H1 (cell line): ENCODE results near the gene UBC. TPM values are rescaled to one million over a fixed set of nuclear protein-coding genes. Genes with fewer than 3 reads are reported as not detected.

Experiments used
- CTCF ChIA-PET: fragments of 300-600 bp; sonication (Branson Sonifier 250); formaldehyde crosslinking; loops from one replicate; lab custom pipeline; 2021; ENCODE audit not compliant: partially characterized antibody; lab: Charles Lee
- POLR2A ChIA-PET: fragments of 300-600 bp; sonication (Branson Sonifier 250); formaldehyde crosslinking; loops from one replicate; lab custom pipeline; 2021; ENCODE audit warnings: inconsistent platforms; ENCODE audit not compliant: partially characterized antibody; lab: Charles Lee
- DNase-seq, 2 experiments: peaks; one replicate each; pipeline versions ENCODE4 v3.0.0 to v3.0.0-alpha.2; 2010 to 2022; ENCODE audit warnings: low spot score in 2 of 2, low read depth in 1 of 2, mixed read lengths in 1 of 2
- FAIRE-seq: peaks from 2 replicates; lab custom pipeline; 2011; peaks lifted over from hg19 to GRCh38; lab: Jason Lieb, UNC
- H2AFZ ChIP-seq: 2 replicates; pipeline ENCODE4 v1.8.1; 2012; ENCODE audit warnings: low read length, inconsistent platforms
- H2AK5ac ChIP-seq: 2 replicates; pipeline ENCODE4 v1.6.1; 2013; ENCODE audit warnings: low read depth, low read length
- H2BK120ac ChIP-seq: replicated peaks from 2 replicates; pipeline ENCODE3; 2013; ENCODE audit warnings: low read depth, low read length, inconsistent platforms
- H2BK12ac ChIP-seq: 2 replicates; pipeline ENCODE4 v1.6.1; 2013; ENCODE audit warnings: low read depth, low read length
- H2BK15ac ChIP-seq: 2 replicates; pipeline ENCODE4 v1.6.1; 2013; ENCODE audit warnings: low read length
- H2BK20ac ChIP-seq: 2 replicates; pipeline ENCODE4 v1.6.1; 2013; ENCODE audit warnings: low read length
- H2BK5ac ChIP-seq: 2 replicates; pipeline ENCODE4 v1.6.1; 2013; ENCODE audit warnings: low read depth, low read length
- H3K14ac ChIP-seq: 2 replicates; pipeline ENCODE4 v1.6.1; 2013; ENCODE audit warnings: inconsistent platforms; ENCODE audit not compliant: insufficient read length
- H3K18ac ChIP-seq: 2 replicates; pipeline ENCODE4 v1.6.1; 2013; ENCODE audit warnings: low read length; ENCODE audit errors: extremely low read depth
- H3K23ac ChIP-seq: 2 replicates; pipeline ENCODE4 v1.6.1; 2013; ENCODE audit warnings: inconsistent platforms; ENCODE audit not compliant: insufficient read length
- H3K23me2 ChIP-seq: 2 replicates; pipeline ENCODE4 v1.6.1; 2013; ENCODE audit warnings: low read depth, low read length
- H3K27ac ChIP-seq: 2 replicates; pipeline ENCODE4 v1.6.1; 2011; ENCODE audit warnings: low read depth, low read length, inconsistent platforms
- H3K27me3 ChIP-seq, 4 experiments: replicated peaks in 1 of 4; 1 replicate in 1 of 4; 2 replicates in 3 of 4; pipeline versions ENCODE4 v1.6.1 to v1.8.1; 2011 to 2013; ENCODE audit warnings: low read length in 3 of 4, mild to moderate bottlenecking in 3 of 4, inconsistent platforms in 2 of 4, mixed read lengths in 2 of 4, moderate library complexity in 1 of 4; ENCODE audit not compliant: control insufficient read depth in 3 of 4, insufficient read depth in 3 of 4; ENCODE audit errors: extremely low read depth in 1 of 4
- H3K36me3 ChIP-seq, 4 experiments: 2 replicates each; pipeline versions ENCODE4 v1.6.1 to v1.8.1; 2011 to 2013; ENCODE audit warnings: mild to moderate bottlenecking in 4 of 4, low read length in 3 of 4, moderate library complexity in 2 of 4, control low read depth in 1 of 4, inconsistent platforms in 1 of 4; ENCODE audit not compliant: insufficient read depth in 4 of 4, control insufficient read depth in 2 of 4
- H3K4ac ChIP-seq: replicated peaks from 2 replicates; pipeline ENCODE3; 2013; ENCODE audit warnings: low read length, low read depth, mixed read lengths, inconsistent platforms; ENCODE audit not compliant: insufficient read length
- H3K4me1 ChIP-seq, 4 experiments: replicated peaks in 1 of 4; 1 replicate in 1 of 4; 2 replicates in 3 of 4; pipeline versions ENCODE4 v1.6.1 to v1.8.1; 2011 to 2013; ENCODE audit warnings: low read length in 3 of 4, inconsistent platforms in 2 of 4, mixed read lengths in 1 of 4; ENCODE audit not compliant: insufficient read depth in 4 of 4, control insufficient read depth in 3 of 4
- H3K4me2 ChIP-seq, 2 experiments: 2 replicates each; pipeline versions ENCODE4 v1.6.1 to v1.8.1; 2011 to 2013; ENCODE audit warnings: low read depth in 2 of 2, low read length in 2 of 2, control low read depth in 1 of 2, inconsistent platforms in 1 of 2, mild to moderate bottlenecking in 1 of 2; ENCODE audit not compliant: insufficient read depth in 1 of 2
- H3K4me3 ChIP-seq, 4 experiments: fragments of 200-600, 300-600 bp in 1 of 4; sonication (generic), shearing (Covaris generic), sonication (Bioruptor Twin) in 1 of 4; 2 replicates each; pipeline versions ENCODE4 v1.5.1 to v1.8.1; 2011 to 2016; ENCODE audit warnings: low read length in 4 of 4, low read depth in 3 of 4, control low read depth in 2 of 4, inconsistent platforms in 2 of 4, mild to moderate bottlenecking in 2 of 4, mixed read lengths in 1 of 4, moderate library complexity in 1 of 4; ENCODE audit not compliant: insufficient read depth in 2 of 4; ENCODE audit errors: extremely low read depth in 1 of 4
- H3K56ac ChIP-seq: replicated peaks from 2 replicates; pipeline ENCODE3; 2013; ENCODE audit warnings: low read depth, mild to moderate bottlenecking, mixed read lengths, low read length, inconsistent platforms; ENCODE audit not compliant: insufficient read length
- H3K79me1 ChIP-seq: 2 replicates; pipeline ENCODE4 v1.6.1; 2013; ENCODE audit warnings: low read depth, low read length, control low read depth
- H3K79me2 ChIP-seq, 2 experiments: 2 replicates each; pipeline versions ENCODE4 v1.6.1 to v1.8.1; 2012 to 2013; ENCODE audit warnings: low read length in 2 of 2, mild to moderate bottlenecking in 2 of 2, inconsistent platforms in 1 of 2; ENCODE audit not compliant: insufficient read depth in 2 of 2, control insufficient read depth in 1 of 2
- H3K9ac ChIP-seq, 4 experiments: replicated peaks in 1 of 4; 1 replicate in 1 of 4; 2 replicates in 3 of 4; pipeline versions ENCODE4 v1.6.1 to v1.8.1; 2011 to 2013; ENCODE audit warnings: low read depth in 3 of 4, low read length in 3 of 4, control low read depth in 2 of 4, mild to moderate bottlenecking in 2 of 4, moderate library complexity in 2 of 4, inconsistent platforms in 1 of 4; ENCODE audit errors: extremely low read depth in 1 of 4
- H3K9me3 ChIP-seq, 2 experiments: 2 replicates each; pipeline versions ENCODE4 v1.6.1 to v1.8.1; 2012 to 2013; ENCODE audit warnings: mild to moderate bottlenecking in 2 of 2, moderate library complexity in 2 of 2, control low read depth in 1 of 2, inconsistent platforms in 1 of 2, low read depth in 1 of 2, low read length in 1 of 2, mixed read lengths in 1 of 2; ENCODE audit not compliant: insufficient read depth in 2 of 2
- H4K20me1 ChIP-seq, 2 experiments: replicated peaks in 1 of 2; 2 replicates each; pipeline versions ENCODE3 to v1.8.1; 2011 to 2013; ENCODE audit warnings: inconsistent platforms in 2 of 2, low read length in 2 of 2, mild to moderate bottlenecking in 1 of 2; ENCODE audit not compliant: insufficient read depth in 2 of 2, control insufficient read depth in 1 of 2
- H4K5ac ChIP-seq: 2 replicates; pipeline ENCODE4 v1.6.1; 2013; ENCODE audit warnings: low read length, low read depth, mixed read lengths, inconsistent platforms; ENCODE audit not compliant: insufficient read length
- H4K8ac ChIP-seq: 2 replicates; pipeline ENCODE4 v1.8.0; 2013; ENCODE audit warnings: mild to moderate bottlenecking, moderate library complexity, low read length, inconsistent platforms; ENCODE audit not compliant: insufficient read depth; ENCODE audit errors: extremely low read depth
- H4K91ac ChIP-seq: replicated peaks from 2 replicates; pipeline ENCODE3; 2013; ENCODE audit warnings: low read length, mixed read lengths, inconsistent platforms; ENCODE audit not compliant: insufficient read length
- CHD2 ChIP-seq: IDR thresholded peaks from 2 replicates; pipeline ENCODE4 v1.6.1; 2012; ENCODE audit warnings: low read length, improper control_type of control experiment
- EZH2 ChIP-seq: fragments of 200-600 bp; sonication (generic); IDR thresholded peaks from 2 replicates; pipeline ENCODE4 v1.7.1; 2012; ENCODE audit warnings: low read depth, mild to moderate bottlenecking, moderate library complexity, low read length, inconsistent platforms; ENCODE audit not compliant: severe bottlenecking
- HDAC6 ChIP-seq: IDR thresholded peaks from one replicate; pipeline ENCODE4 v1.7.1; 2012; ENCODE audit warnings: low read depth, mild to moderate bottlenecking, inconsistent platforms, low read length, moderate library complexity
- JUN ChIP-seq: IDR thresholded peaks from 2 replicates; pipeline ENCODE4 v1.6.1; 2011; ENCODE audit warnings: low read depth, mild to moderate bottlenecking, improper control_type of control experiment, low read length
- SUZ12 ChIP-seq: fragments of 200-600 bp; sonication (generic); IDR thresholded peaks from 2 replicates; pipeline ENCODE4 v1.6.1; 2012; ENCODE audit warnings: mild to moderate bottlenecking, inconsistent platforms, low read length, moderate library complexity, mixed read lengths
- WGBS, 2 experiments: shearing (Covaris generic) in 1 of 2; methylation state at CpG; one replicate each; pipeline versions ENCODE4 v1.1.6 to v1.1.7; 2013 to 2015; ENCODE audit warnings: low lambda C conversion rate in 2 of 2, mixed read lengths in 2 of 2, inconsistent platforms in 1 of 2, low coverage in 1 of 2, missing lambda C conversion rate in 1 of 2; ENCODE audit not compliant: insufficient replicate concordance in 2 of 2, insufficient coverage in 1 of 2, insufficient read length in 1 of 2; ENCODE audit errors: extremely low coverage in 1 of 2, missing lambda C conversion rate in 1 of 2; 5-methylcytosine and 5-hydroxymethylcytosine counted together
- polyA plus RNA-seq, 7 experiments: library from polyadenylated mRNA; depleted of rRNA in 3 of 7; stranded (reverse) in 5 of 7; unstranded in 2 of 7; fragments of >200 nt in 5 of 7; fragments of 200-250 nt in 2 of 7; gene quantifications; 1 replicate in 5 of 7; 2 replicates in 1 of 7; 4 replicates in 1 of 7; pipeline versions ENCODE4 v1.2.1 to v1.2.3, GENCODE V29; 2011 to 2013; ENCODE audit warnings: missing spikeins in 2 of 7, mixed read lengths in 2 of 7
- total RNA-seq: library from RNA; stranded (reverse); fragmentation: NEBNext Ultra II Directional; extraction: Animal tissue kit (Norgen Biotek cat#: 25700); gene quantifications from 2 replicates; pipeline ENCODE4 v1.2.1, GENCODE V29; 2021

The UBC gene
- total and polyA plus RNA-seq, 2 of the 8 experiments (the other 6 are each of a cell fraction or from before 2014, with no cell fraction given): 559 to 749 TPM

DNA sequence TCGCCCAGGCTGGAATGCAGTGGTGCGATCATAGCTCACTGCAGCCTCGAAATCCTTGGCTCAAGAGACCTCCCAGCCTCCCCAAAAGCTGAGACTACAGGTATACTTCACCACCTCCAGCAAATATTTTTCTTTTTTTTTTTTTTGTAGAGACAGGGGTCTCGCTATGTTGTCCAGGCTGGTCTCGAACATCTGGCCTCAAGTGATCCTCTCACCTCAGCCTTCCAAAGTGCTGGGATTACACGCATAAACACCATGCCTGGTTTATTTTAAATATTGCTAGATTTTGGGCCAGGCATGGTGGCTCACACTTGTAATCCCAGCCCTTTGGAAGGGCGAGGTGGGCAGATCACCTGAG is 26.7 kb upstream of the UBC start:
- DNase-seq (no peak), FAIRE-seq (no peak)
- H3K18ac ChIP-seq: no peak overlapping the region
- H3K14ac ChIP-seq: no peak overlapping the region
- peak overlapping the region; percentile 74 to 94 for H3K4me2 ChIP-seq
- CTCF ChIA-PET: interaction anchor here (0.6 to 13.3 kb wide), 11 partner anchors 9 to 379 kb away, joined by 3 to 141 read pairs (median 6); partner anchors contain the start of gene AACS
- H3K4me3 ChIP-seq: peak overlapping the region in 3 of 4 experiments; percentile 7 to 83 (median 80); a peak in 4 of 8 replicates
- peaks cover 4% of the 10 kb centered on the region; the same call in 1 of the 2 replicates for H3K23me2 ChIP-seq
- no peak overlapping the region for H2BK120ac ChIP-seq
- no peak overlapping the region for H4K5ac ChIP-seq
- H3K56ac ChIP-seq: no peak overlapping the region
- POLR2A ChIA-PET: interaction anchor here (2.0 to 12.1 kb wide), 4 partner anchors 11 to 30 kb away, joined by 6 to 250 read pairs (median 16); partner anchors contain the start of gene UBC
- no peaks in the 10 kb centered on the region for H3K79me2 ChIP-seq
- no peak overlapping the region for H2AFZ ChIP-seq
- H3K27ac ChIP-seq: no peak overlapping the region
- no peaks in the 10 kb centered on the region; the same call in 1 of the 2 replicates for H3K79me1 ChIP-seq
- H2BK12ac ChIP-seq: no peak overlapping the region
- no peaks in the 10 kb centered on the region for H3K27me3 ChIP-seq
- no peak overlapping the region for H2AK5ac ChIP-seq
- peak overlapping the region; percentile 57; the same call in 1 of the 2 replicates for H2BK5ac ChIP-seq
- H4K8ac ChIP-seq: no peak overlapping the region
- peak overlapping the region; percentile 1; the same call in 1 of the 2 replicates for H2BK20ac ChIP-seq
- H2BK15ac ChIP-seq: no peak overlapping the region
- H3K9ac ChIP-seq: no peak overlapping the region
- H3K36me3 ChIP-seq: peaks cover 0 to 3% (median 0%) of the 10 kb centered on the region in 4 experiments; a peak in 2 of 8 replicates
- no peaks in the 10 kb centered on the region for H3K9me3 ChIP-seq
- 76% methylated on average over 7 of the region's 7 CpGs; no CpG with 5 or more reads in 1 of the 2 experiments for WGBS, 2 experiments
- no peak overlapping the region for H3K23ac ChIP-seq
- H3K4me1 ChIP-seq: peaks cover 0 to 4% (median 2%) of the 10 kb centered on the region in 4 experiments; a peak in 2 of 7 replicates
- peak overlapping the region; percentile 74 for H3K4ac ChIP-seq
- H4K91ac ChIP-seq: peak overlapping the region; percentile 52
- H4K20me1 ChIP-seq: no peaks in the 10 kb centered on the region
- TF ChIP-seq HDAC6 (no peak), EZH2 (no peak), CHD2 (no peak), JUN (no peak), SUZ12 (no peak)
